Sigmoid colon (tissue), 7 donors: ENCODE measurements around the gene FBXO7. TPM values are rescaled to one million over a fixed set of nuclear protein-coding genes. Genes with fewer than 3 reads are reported as not detected.

ENCODE experiments used
- DNase-seq: peaks from one replicate; pipeline ENCODE4 v3.0.0-alpha.2; 2019
- H3K27ac ChIP-seq, 4 donors: fragments of 200-600 bp; sonication (generic); one replicate each; pipeline ENCODE4 v1.5.1; 2016 to 2019; ENCODE audit warnings: mild to moderate bottlenecking in 1 of 4
- H3K27me3 ChIP-seq, 3 donors: fragments of 200-600 bp; sonication (generic); one replicate each; pipeline ENCODE4 v1.5.1; 2019; ENCODE audit warnings: mild to moderate bottlenecking in 1 of 3
- H3K36me3 ChIP-seq, 4 donors: fragments of 200-600 bp; sonication (generic); one replicate each; pipeline ENCODE4 v1.5.1; 2016 to 2019
- H3K4me1 ChIP-seq, 4 donors: fragments of 200-600 bp; sonication (generic); one replicate each; pipeline ENCODE4 v1.5.1; 2017 to 2019
- H3K4me3 ChIP-seq, 4 donors: fragments of 200-600 bp; sonication (generic); one replicate each; pipeline ENCODE4 v1.5.1; 2017 to 2019; ENCODE audit warnings: mild to moderate bottlenecking in 2 of 4, moderate library complexity in 1 of 4
- H3K9me3 ChIP-seq, 4 donors: fragments of 200-600 bp in 3 of 4; sonication (generic) in 3 of 4; one replicate each; pipeline versions ENCODE4 v1.5.1 to v1.6.1; 2013 to 2019
- EP300 ChIP-seq, 4 donors: sonication (generic); formaldehyde crosslinking; IDR thresholded peaks; one replicate each; pipeline ENCODE4 v1.6.1; 2017; ENCODE audit warnings: antibody characterized with exemption in 4 of 4
- POLR2A ChIP-seq, 2 donors: fragments of 450-650 bp; IDR thresholded peaks; one replicate each; pipeline ENCODE4 v1.6.1; 2016; ENCODE audit warnings: antibody characterized with exemption in 2 of 2, mild to moderate bottlenecking in 2 of 2, moderate library complexity in 2 of 2
- POLR2AphosphoS5 ChIP-seq, 4 donors: sonication (generic); formaldehyde crosslinking; IDR thresholded peaks; one replicate each; pipeline ENCODE4 v1.6.1; 2017; ENCODE audit warnings: antibody characterized with exemption in 4 of 4
- WGBS, 2 donors: extraction: QIAGEN DNeasy Blood & Tissue Kit; methylation state at CpG; one replicate each; pipeline ENCODE4 v1.1.7; 2013; 5-methylcytosine and 5-hydroxymethylcytosine counted together
- intact Hi-C: fragments of 100-400 bp; cut with DNase I; formaldehyde crosslinking; loops from one replicate; pipeline ENCODE4 v1.15.1; 2023
- polyA plus RNA-seq, 3 donors: library from polyadenylated mRNA; stranded (reverse); fragments of 200-250 nt; gene quantifications; one replicate each; pipeline ENCODE4 v1.2.3, GENCODE V29; 2013
- total RNA-seq, 4 donors: library from RNA; depleted of rRNA; stranded (reverse); fragments of >200 nt; gene quantifications; one replicate each; pipeline ENCODE4 v1.1.0, GENCODE V29; 2016
- TF ChIP-seq, protein P1 (sequence below), 4 experiments: fragments of 450-650 bp in 3 of 4; fragments of 200-600 bp in 1 of 4; IDR thresholded peaks; one replicate each; pipeline ENCODE4 v1.5.1; 2016 to 2019; ENCODE audit warnings: antibody characterized with exemption in 4 of 4, mild to moderate bottlenecking in 3 of 4, moderate library complexity in 2 of 4
- donor health status: healthy with polysubstance abuse.
- donor health status: Bipolar disorder and iron deficiency.
- donor health status: healthy.

The FBXO7 gene
- total and polyA plus RNA-seq, 7 donors, result 60.6 to 83.6 (median 79.8) TPM

DNA sequence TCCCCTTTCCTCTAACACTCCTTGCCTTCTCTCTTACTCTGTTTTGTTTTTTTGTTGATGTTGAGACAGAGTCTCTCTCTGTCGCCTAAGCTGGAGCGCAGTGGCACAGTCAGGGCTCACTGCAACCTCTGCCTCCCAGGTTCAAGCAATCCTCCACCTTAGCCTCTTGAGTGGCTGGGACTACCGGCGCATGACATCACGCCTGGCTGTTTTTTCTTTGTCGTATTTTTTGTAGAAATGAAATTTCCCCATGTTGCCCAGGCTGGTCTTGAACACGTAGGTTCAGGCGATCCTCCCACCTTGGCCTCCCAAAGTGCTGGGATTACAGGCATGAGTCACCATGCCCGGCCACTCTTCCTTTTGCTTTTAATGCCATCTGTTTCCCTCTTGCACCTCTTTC is 72.3 kb downstream of the FBXO7 start:
- Histone ChIP-seq H3K27me3 (peaks cover 0 to 2% (median 0%) of the 10 kb centered on the region in 3 donors), H3K36me3 (no peaks in the 10 kb centered on the region), H3K4me3 (no peak overlapping the region), H3K9me3 (no peaks in the 10 kb centered on the region), H3K4me1 (peaks cover 0 to 7% (median 2%) of the 10 kb centered on the region in 4 donors), H3K27ac (peak overlapping the region in 1 of 4 donors; percentile 68)
- DNase-seq, result peak; percentile 32
- WGBS, 2 donors, result 81% methylated on average over 9 of the region's 9 CpGs
- no peak for TF ChIP-seq EP300 (IDR thresholded peaks at IDR 0.05)
- no peak for TF ChIP-seq POLR2A (IDR thresholded peaks at IDR 0.05)
- TF ChIP-seq, protein P1, sequence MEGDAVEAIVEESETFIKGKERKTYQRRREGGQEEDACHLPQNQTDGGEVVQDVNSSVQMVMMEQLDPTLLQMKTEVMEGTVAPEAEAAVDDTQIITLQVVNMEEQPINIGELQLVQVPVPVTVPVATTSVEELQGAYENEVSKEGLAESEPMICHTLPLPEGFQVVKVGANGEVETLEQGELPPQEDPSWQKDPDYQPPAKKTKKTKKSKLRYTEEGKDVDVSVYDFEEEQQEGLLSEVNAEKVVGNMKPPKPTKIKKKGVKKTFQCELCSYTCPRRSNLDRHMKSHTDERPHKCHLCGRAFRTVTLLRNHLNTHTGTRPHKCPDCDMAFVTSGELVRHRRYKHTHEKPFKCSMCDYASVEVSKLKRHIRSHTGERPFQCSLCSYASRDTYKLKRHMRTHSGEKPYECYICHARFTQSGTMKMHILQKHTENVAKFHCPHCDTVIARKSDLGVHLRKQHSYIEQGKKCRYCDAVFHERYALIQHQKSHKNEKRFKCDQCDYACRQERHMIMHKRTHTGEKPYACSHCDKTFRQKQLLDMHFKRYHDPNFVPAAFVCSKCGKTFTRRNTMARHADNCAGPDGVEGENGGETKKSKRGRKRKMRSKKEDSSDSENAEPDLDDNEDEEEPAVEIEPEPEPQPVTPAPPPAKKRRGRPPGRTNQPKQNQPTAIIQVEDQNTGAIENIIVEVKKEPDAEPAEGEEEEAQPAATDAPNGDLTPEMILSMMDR (IDR thresholded peaks at IDR 0.05), result no peak
- TF ChIP-seq POLR2AphosphoS5 (IDR thresholded peaks at IDR 0.05), result no peak
- intact Hi-C loops, result no loop called here

DNA sequence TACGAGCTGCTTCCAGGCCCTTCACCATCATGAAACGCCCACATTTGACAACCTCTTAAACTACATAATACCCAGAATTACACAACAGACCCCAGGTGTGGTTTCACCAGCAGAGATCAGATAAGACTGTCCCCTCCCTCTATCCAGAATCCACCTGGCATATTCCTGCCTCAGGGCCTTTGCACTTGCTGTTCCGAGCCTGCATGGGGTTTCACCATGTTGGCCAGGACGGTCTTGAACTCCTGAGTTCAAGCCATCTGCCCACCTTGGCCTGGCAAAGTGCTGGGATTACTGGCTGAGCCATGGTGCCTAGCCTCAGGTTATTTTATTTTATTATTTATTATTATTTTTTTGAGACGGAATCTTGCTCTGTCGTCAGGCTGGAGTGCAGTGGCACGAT is 73.4 kb downstream of the FBXO7 start:
- H3K4me3 ChIP-seq, result no peak overlapping the region
- 88 to 92% methylated on average over 7 of the region's 7 CpGs for WGBS, 2 donors
- H3K27ac ChIP-seq, result no peak overlapping the region
- H3K27me3 ChIP-seq, result peaks cover 0 to 2% (median 0%) of the 10 kb centered on the region in 3 donors
- TF ChIP-seq POLR2A (IDR thresholded peaks at IDR 0.05) (no peak), POLR2AphosphoS5 (IDR thresholded peaks at IDR 0.05) (no peak), EP300 (IDR thresholded peaks at IDR 0.05) (no peak)
- TF ChIP-seq, protein P1 (IDR thresholded peaks at IDR 0.05), result no peak
- H3K36me3 ChIP-seq, result no peaks in the 10 kb centered on the region
- peaks cover 0 to 7% (median 0%) of the 10 kb centered on the region in 4 donors for H3K4me1 ChIP-seq
- intact Hi-C loops, result no loop called here
- H3K9me3 ChIP-seq, result no peaks in the 10 kb centered on the region
- DNase-seq, result peak; percentile 52

Other genes with a start within 250 kb of the FBXO7 start
- gene SLC5A4, start 219.5 kb upstream of the FBXO7 start, total RNA-seq, result 1 to 10 TPM in 1 of 4 donors, under 1 TPM in 1, not detected in 2; 0.36 to 1.1 TPM
- gene SLC5A4, start 219.5 kb upstream of the FBXO7 start, polyA plus RNA-seq, result under 1 TPM in 1 of 3 donors, not detected in 2; 0.16 TPM
- gene RFPL3, start 116.9 kb upstream of the FBXO7 start, total RNA-seq, result not detected
- gene RFPL3, start 116.9 kb upstream of the FBXO7 start, polyA plus RNA-seq, result not detected
- gene RTCB, start 62.6 kb upstream of the FBXO7 start, total RNA-seq, result 10 to 100 TPM; 46.8 to 66.4 (median 61.8) TPM
- 100 to 1,000 TPM in 1 of 3 donors, 10 to 100 TPM in 2; 78.7 to 149 (median 94.0) TPM for gene RTCB, start 62.6 kb upstream of the FBXO7 start, polyA plus RNA-seq
- not detected for gene BPIFC, start 10.4 kb upstream of the FBXO7 start, total RNA-seq
- not detected for gene BPIFC, start 10.4 kb upstream of the FBXO7 start, polyA plus RNA-seq